IPS DF 6.9 (cell line): ENCODE results near the gene KHDC4.

ENCODE experiments used
- DNase-seq: peaks from one replicate; pipeline ENCODE4 v3.0.0-alpha.2; 2013; ENCODE audit warnings: low read depth, low spot score
- H3K27ac ChIP-seq: one replicate; pipeline ENCODE4 v1.5.1; 2013; ENCODE audit warnings: low read length, control low read depth
- H3K27me3 ChIP-seq: 2 replicates; pipeline ENCODE4 v1.6.1; 2013; ENCODE audit warnings: mild to moderate bottlenecking, low read length; ENCODE audit not compliant: control insufficient read depth, insufficient read depth
- H3K36me3 ChIP-seq: 2 replicates; pipeline ENCODE4 v1.6.1; 2013; ENCODE audit warnings: low read length; ENCODE audit not compliant: control insufficient read depth, insufficient read depth
- H3K4me1 ChIP-seq: 2 replicates; pipeline ENCODE4 v1.6.1; 2013; ENCODE audit warnings: low read length; ENCODE audit not compliant: control insufficient read depth, insufficient read depth
- H3K4me3 ChIP-seq: 2 replicates; pipeline ENCODE4 v1.5.1; 2013; ENCODE audit warnings: mild to moderate bottlenecking, low read length
- H3K9me3 ChIP-seq: 2 replicates; pipeline ENCODE4 v1.6.1; 2013; ENCODE audit warnings: low read length, inconsistent platforms; ENCODE audit not compliant: control insufficient read depth, insufficient read depth
- WGBS: extraction: QIAGEN DNeasy Blood & Tissue Kit; methylation state at CpG from one replicate; pipeline ENCODE4 v1.1.7; 2013; ENCODE audit warnings: mixed read lengths, missing lambda C conversion rate; ENCODE audit not compliant: insufficient read length, insufficient coverage; 5-methylcytosine and 5-hydroxymethylcytosine counted together

The KHDC4 gene

GRCh38 chr1:155976913-155977689 lies 42.9 kb upstream of the KHDC4 start:
- H3K36me3 ChIP-seq, result no peaks in the 10 kb centered on the region
- no peaks in the 10 kb centered on the region for H3K27me3 ChIP-seq
- DNase-seq, result no peak
- H3K4me1 ChIP-seq, result peaks cover 17% of the 10 kb centered on the region
- peak overlapping the region; percentile 83 for H3K4me3 ChIP-seq
- no CpG with 5 or more reads among the region's 5 CpGs for WGBS
- no peak overlapping the region for H3K27ac ChIP-seq
- H3K9me3 ChIP-seq, result no peaks in the 10 kb centered on the region

- no CpG with 5 or more reads among the region's 14 CpGs for WGBS
- Histone ChIP-seq H3K27ac (no peak overlapping the region), H3K36me3 (no peaks in the 10 kb centered on the region), H3K4me3 (peak overlapping the region; percentile 14; the same call in 1 of the 2 replicates), H3K4me1 (peaks cover 19% of the 10 kb centered on the region), H3K27me3 (no peaks in the 10 kb centered on the region), H3K9me3 (no peaks in the 10 kb centered on the region)
- no peak for DNase-seq
These were observed 42.1 kb upstream of the KHDC4 start for GRCh38 chr1:155976062-155976912.

- WGBS, result 100% methylated on average over 1 of the region's 4 CpGs
- H3K36me3 ChIP-seq, result no peaks in the 10 kb centered on the region
These were observed 41.3 kb upstream of the KHDC4 start for GRCh38 chr1:155975375-155976061.

GRCh38 chr1:155974208-155975115 lies 40.2 kb upstream of the KHDC4 start:
- DNase-seq, result no peak
- Histone ChIP-seq H3K4me3 (no peak overlapping the region), H3K27me3 (no peaks in the 10 kb centered on the region), H3K27ac (no peak overlapping the region), H3K4me1 (peaks cover 19% of the 10 kb centered on the region), H3K36me3 (no peaks in the 10 kb centered on the region), H3K9me3 (no peaks in the 10 kb centered on the region)
- no CpG with 5 or more reads among the region's 13 CpGs for WGBS

More at GRCh38 chr1:155975375-155976061, 41.3 kb upstream of the KHDC4 start:
- H3K27ac ChIP-seq, result no peak overlapping the region
- DNase-seq, result no peak
- H3K4me3 ChIP-seq, result no peak overlapping the region; the same call in 1 of the 2 replicates
- no peaks in the 10 kb centered on the region for H3K27me3 ChIP-seq
- H3K9me3 ChIP-seq, result no peaks in the 10 kb centered on the region
- H3K4me1 ChIP-seq, result peaks cover 19% of the 10 kb centered on the region

- H3K4me3 ChIP-seq, result no peak overlapping the region
- no peak for DNase-seq
- H3K27ac ChIP-seq, result no peak overlapping the region
- H3K36me3 ChIP-seq, result 0 out of 2 replicates have a peak, but pooled peaks cover 4% of the 10 kb centered on the region
- no peaks in the 10 kb centered on the region for H3K9me3 ChIP-seq
- no peaks in the 10 kb centered on the region for H3K27me3 ChIP-seq
- no CpG with 5 or more reads among the region's 3 CpGs for WGBS
- peaks cover 20% of the 10 kb centered on the region for H3K4me1 ChIP-seq
These were observed 39.5 kb upstream of the KHDC4 start for GRCh38 chr1:155973723-155974122.

- no CpG with 5 or more reads among the region's 9 CpGs for WGBS
- Histone ChIP-seq H3K4me1 (peaks cover 24% of the 10 kb centered on the region), H3K27me3 (no peaks in the 10 kb centered on the region), H3K36me3 (0 out of 2 replicates have a peak, but pooled peaks cover 4% of the 10 kb centered on the region), H3K27ac (no peak overlapping the region), H3K9me3 (no peaks in the 10 kb centered on the region), H3K4me3 (no peak overlapping the region; the same call in 1 of the 2 replicates)
- no peak for DNase-seq
These were observed 37.9 kb upstream of the KHDC4 start for GRCh38 chr1:155971910-155972809.

GRCh38 chr1:155970531-155971167 lies 36.4 kb upstream of the KHDC4 start:
- Histone ChIP-seq H3K27ac (no peak overlapping the region), H3K27me3 (no peaks in the 10 kb centered on the region), H3K4me3 (no peak overlapping the region), H3K36me3 (peaks cover 9% of the 10 kb centered on the region; the same call in 1 of the 2 replicates), H3K4me1 (peaks cover 21% of the 10 kb centered on the region), H3K9me3 (no peaks in the 10 kb centered on the region)
- no CpG with 5 or more reads among the region's 11 CpGs for WGBS
- DNase-seq, result no peak

- no peak overlapping the region for H3K4me3 ChIP-seq
- H3K9me3 ChIP-seq, result no peaks in the 10 kb centered on the region
- H3K27me3 ChIP-seq, result no peaks in the 10 kb centered on the region
- H3K4me1 ChIP-seq, result peaks cover 10% of the 10 kb centered on the region
- no peak overlapping the region for H3K27ac ChIP-seq
- no peak for DNase-seq
- peaks cover 18% of the 10 kb centered on the region for H3K36me3 ChIP-seq
- no CpG with 5 or more reads among the region's 9 CpGs for WGBS
These were observed 35.2 kb upstream of the KHDC4 start for GRCh38 chr1:155969377-155969791.
